GM19328 (cell line): ENCODE data around the gene UFD1.

Experiments
- ATAC-seq: cut with Tn5 transposase; IDR thresholded peaks from one replicate; pipeline ENCODE4 v1.9.1; 2021; ENCODE audit warnings: mild to moderate bottlenecking, moderate library complexity; ENCODE audit not compliant: unreplicated experiment

The UFD1 gene

GRCh38 chr22:19431649-19432132, 47.3 kb downstream of the UFD1 start, which contains the start of gene HIRA:
TSS of gene HIRA (minus strand) at chr22:19431733. CDS start at chr22:19431476, 257 bp downstream.
- ATAC-seq, result peak; percentile 33

GRCh38 chr22:19430890-19431541, 48.0 kb downstream of the UFD1 start:
- ATAC-seq, result no peak

- ATAC-seq, result no peak
These were observed 48.8 kb downstream of the UFD1 start for GRCh38 chr22:19429950-19430889.

GRCh38 chr22:19424186-19424500, 54.9 kb downstream of the UFD1 start:
- no peak for ATAC-seq

GRCh38 chr22:19422440-19423301, 56.3 kb downstream of the UFD1 start:
- no peak for ATAC-seq

GRCh38 chr22:19420321-19420720, 58.7 kb downstream of the UFD1 start:
- no peak for ATAC-seq

GRCh38 chr22:19419464-19420178, 59.4 kb downstream of the UFD1 start:
- ATAC-seq, result no peak

- no peak for ATAC-seq
These were observed 59.9 kb downstream of the UFD1 start for GRCh38 chr22:19419086-19419463.

GRCh38 chr22:19412923-19413322, 66.1 kb downstream of the UFD1 start:
- ATAC-seq, result no peak

- no peak for ATAC-seq
These were observed 66.5 kb downstream of the UFD1 start for GRCh38 chr22:19412478-19412877.

GRCh38 chr22:19411690-19412045, 67.3 kb downstream of the UFD1 start:
- ATAC-seq, result no peak

- ATAC-seq, result no peak
These were observed 67.9 kb downstream of the UFD1 start for GRCh38 chr22:19410941-19411689.

GRCh38 chr22:19407649-19408606, 71.1 kb downstream of the UFD1 start:
- no peak for ATAC-seq

- ATAC-seq, result no peak
These were observed 72.1 kb downstream of the UFD1 start for GRCh38 chr22:19406846-19407245.

- no peak for ATAC-seq
These were observed 72.6 kb downstream of the UFD1 start for GRCh38 chr22:19406281-19406811.

- no peak for ATAC-seq
These were observed 73.3 kb downstream of the UFD1 start for GRCh38 chr22:19405652-19406051.

GRCh38 chr22:19405133-19405532, 73.9 kb downstream of the UFD1 start:
- ATAC-seq, result no peak

- no peak for ATAC-seq
These were observed 74.3 kb downstream of the UFD1 start for GRCh38 chr22:19404676-19405075.
